GM21786 (cell line): ENCODE data around the gene SMIM44.
A peak's percentile ranks its signal among the peaks of the same experiment; 100 is the strongest.

Experiments used
- ATAC-seq: cut with Tn5 transposase; IDR thresholded peaks from one replicate; pipeline ENCODE4 v1.9.1; 2021; ENCODE audit not compliant: unreplicated experiment

Gene SMIM44

GRCh38 chr19:3442487-3443071, 40.7 kb downstream of the SMIM44 start:
- no peak for ATAC-seq

DNA sequence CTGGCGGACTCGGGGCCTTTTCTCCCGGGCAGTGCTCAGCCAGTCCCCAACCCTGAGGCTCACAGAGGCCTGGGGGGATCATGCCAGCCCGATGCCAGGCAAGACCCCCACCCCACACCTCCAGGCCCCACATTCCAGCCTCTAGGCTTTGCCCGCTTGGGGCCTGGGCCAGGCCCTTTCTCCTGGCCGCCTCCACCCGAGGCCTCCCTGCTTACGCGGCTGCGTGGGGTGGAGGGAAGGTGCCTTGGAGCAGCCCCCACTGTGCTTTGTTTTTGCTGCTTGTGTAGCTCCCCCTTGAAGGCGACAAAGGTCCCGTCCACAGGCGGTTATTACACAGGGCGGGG, 41.3 kb downstream of the SMIM44 start:
- ATAC-seq = no peak

DNA sequence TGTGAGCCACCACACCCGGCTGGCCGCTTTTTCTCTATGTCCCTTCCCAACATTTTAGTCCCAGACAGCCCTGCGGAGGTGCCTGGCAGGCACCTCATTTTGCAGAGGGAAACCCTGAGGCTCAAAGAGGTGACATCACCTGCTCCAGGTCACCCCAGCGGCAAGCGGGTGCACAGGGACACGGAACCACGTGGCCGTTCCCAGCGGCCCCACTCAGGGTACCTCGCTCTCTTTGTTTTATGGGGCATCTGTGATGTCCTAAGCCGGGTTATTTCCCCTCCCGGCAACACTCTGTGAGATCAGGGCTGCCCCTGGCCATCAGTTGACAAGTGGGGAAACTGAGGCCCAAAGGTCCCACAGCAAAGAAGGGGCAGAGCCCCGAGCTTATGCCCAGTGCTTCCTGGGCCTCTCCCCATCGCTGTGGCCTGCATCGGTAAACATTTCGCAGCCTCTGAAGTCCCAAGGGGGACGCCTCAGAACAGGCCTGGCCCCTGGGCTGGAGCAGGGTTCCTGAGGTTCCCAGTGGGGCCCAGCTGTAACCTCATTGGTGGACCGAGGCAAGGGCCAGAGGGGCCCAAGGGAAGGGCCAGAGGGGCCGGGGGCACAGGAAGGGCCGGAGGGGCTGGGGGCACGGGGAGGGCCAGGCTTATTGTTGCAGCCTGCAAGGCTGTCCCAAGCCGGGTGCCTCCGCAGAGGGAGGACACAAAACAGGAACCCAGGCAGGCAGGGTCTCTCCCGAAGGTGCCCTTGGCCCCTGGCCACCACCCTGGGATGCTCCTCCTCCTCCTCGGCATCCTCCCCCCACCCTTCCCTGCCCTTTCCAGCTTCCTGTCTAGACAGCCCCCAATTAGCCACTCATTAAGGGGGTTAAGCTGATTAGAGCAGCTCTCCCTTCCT, 41.9 kb downstream of the SMIM44 start:
- ATAC-seq = no peak

GRCh38 chr19:3440082-3440481, 43.2 kb downstream of the SMIM44 start:
- no peak for ATAC-seq

GRCh38 chr19:3434630-3435553, 48.3 kb downstream of the SMIM44 start:
- ATAC-seq = peak; percentile 89

DNA sequence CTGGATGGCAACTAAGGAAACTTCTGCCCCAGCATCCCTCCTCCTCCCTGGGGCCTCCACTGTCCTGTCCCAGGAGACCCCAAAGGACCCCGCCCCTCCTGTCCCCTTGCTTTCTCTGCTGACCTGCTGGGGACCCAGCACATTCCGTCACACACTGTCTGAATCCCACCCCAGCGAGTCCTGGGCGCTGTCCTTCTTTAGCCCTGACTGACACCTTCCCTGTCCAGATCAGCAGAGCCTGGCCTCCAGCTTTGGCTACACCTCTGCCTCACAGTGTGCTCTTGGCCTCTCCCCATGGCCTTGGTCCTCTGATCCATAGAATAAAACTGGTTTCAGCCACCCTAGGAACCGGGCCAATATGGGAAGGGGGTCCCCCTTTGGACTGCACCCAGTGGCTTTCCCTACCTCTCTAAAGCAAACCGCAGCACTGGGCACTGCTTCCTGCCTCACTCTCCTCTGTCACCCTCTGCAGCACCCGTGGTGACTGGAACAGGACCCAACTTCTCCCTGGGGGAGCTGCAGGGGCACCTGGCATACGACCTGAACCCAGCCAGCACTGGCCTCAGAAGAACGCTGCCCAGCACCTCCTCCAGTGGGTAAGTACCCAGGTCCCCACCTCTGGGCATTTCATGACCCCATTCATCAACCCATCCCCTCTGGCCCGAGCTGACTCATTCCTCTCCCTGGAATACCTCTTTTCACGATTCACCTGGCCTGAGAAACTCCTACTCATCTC, 49.3 kb downstream of the SMIM44 start:
- ATAC-seq = no peak

- ATAC-seq = no peak
These were observed 49.9 kb downstream of the SMIM44 start for GRCh38 chr19:3433313-3433712.
